H1 (cell line): ENCODE data around the gene ALK. TPM values are rescaled to one million over a fixed set of nuclear protein-coding genes. Genes with fewer than 3 reads are reported as not detected.

Source experiments
- GABPA ChIP-seq: IDR thresholded peaks from 2 replicates; pipeline ENCODE4 v1.6.1; 2011; ENCODE audit warnings: mild to moderate bottlenecking, low read length, moderate library complexity, borderline replicate concordance; ENCODE audit not compliant: insufficient read depth
- MAFK ChIP-seq: IDR thresholded peaks from 2 replicates; pipeline ENCODE4 v1.6.1; 2012; ENCODE audit warnings: low read depth, mild to moderate bottlenecking, improper control_type of control experiment, low read length
- NANOG ChIP-seq: IDR thresholded peaks from 2 replicates; pipeline ENCODE4 v1.6.1; 2011; ENCODE audit warnings: low read length, low read depth, mild to moderate bottlenecking, inconsistent platforms; ENCODE audit not compliant: insufficient read depth, poor library complexity, severe bottlenecking
- POU5F1 ChIP-seq: IDR thresholded peaks from 2 replicates; pipeline ENCODE4 v1.6.1; 2011; ENCODE audit warnings: low read depth, mild to moderate bottlenecking, low read length, moderate library complexity
- RAD21 ChIP-seq, 2 experiments: IDR thresholded peaks in 1 of 2; conservative IDR thresholded peaks in 1 of 2; 2 replicates each; pipeline ENCODE4 v1.6.1; 2011; ENCODE audit warnings: low read depth in 2 of 2, low read length in 2 of 2, improper control_type of control experiment in 1 of 2, inconsistent platforms in 1 of 2, mild to moderate bottlenecking in 1 of 2, moderate library complexity in 1 of 2
- polyA plus RNA-seq, 7 experiments: library from polyadenylated mRNA; depleted of rRNA in 3 of 7; stranded (reverse) in 5 of 7; unstranded in 2 of 7; fragments of >200 nt in 5 of 7; fragments of 200-250 nt in 2 of 7; gene quantifications; 1 replicate in 5 of 7; 2 replicates in 1 of 7; 4 replicates in 1 of 7; pipeline versions ENCODE4 v1.2.1 to v1.2.3, GENCODE V29; 2011 to 2013; ENCODE audit warnings: missing spikeins in 2 of 7, mixed read lengths in 2 of 7
- total RNA-seq: library from RNA; stranded (reverse); fragmentation: NEBNext Ultra II Directional; extraction: Animal tissue kit (Norgen Biotek cat#: 25700); gene quantifications from 2 replicates; pipeline ENCODE4 v1.2.1, GENCODE V29; 2021
- TF ChIP-seq, protein P1 (sequence below): fragments of 300-600 bp; sonication (generic); IDR thresholded peaks from 2 replicates; pipeline ENCODE4 v1.7.1; 2012; ENCODE audit warnings: low read length, moderate library complexity, mild to moderate bottlenecking, inconsistent platforms; ENCODE audit not compliant: insufficient replicate concordance

The ALK gene
- total and polyA plus RNA-seq, 2 of the 8 experiments (the other 6 are each of a cell fraction or from before 2014, with no cell fraction given), result 0.02 to 0.09 TPM

GRCh38 chr2:29900971-29901633 lies 20.3 kb downstream of the ALK start (continued):
- TF ChIP-seq, protein P1, sequence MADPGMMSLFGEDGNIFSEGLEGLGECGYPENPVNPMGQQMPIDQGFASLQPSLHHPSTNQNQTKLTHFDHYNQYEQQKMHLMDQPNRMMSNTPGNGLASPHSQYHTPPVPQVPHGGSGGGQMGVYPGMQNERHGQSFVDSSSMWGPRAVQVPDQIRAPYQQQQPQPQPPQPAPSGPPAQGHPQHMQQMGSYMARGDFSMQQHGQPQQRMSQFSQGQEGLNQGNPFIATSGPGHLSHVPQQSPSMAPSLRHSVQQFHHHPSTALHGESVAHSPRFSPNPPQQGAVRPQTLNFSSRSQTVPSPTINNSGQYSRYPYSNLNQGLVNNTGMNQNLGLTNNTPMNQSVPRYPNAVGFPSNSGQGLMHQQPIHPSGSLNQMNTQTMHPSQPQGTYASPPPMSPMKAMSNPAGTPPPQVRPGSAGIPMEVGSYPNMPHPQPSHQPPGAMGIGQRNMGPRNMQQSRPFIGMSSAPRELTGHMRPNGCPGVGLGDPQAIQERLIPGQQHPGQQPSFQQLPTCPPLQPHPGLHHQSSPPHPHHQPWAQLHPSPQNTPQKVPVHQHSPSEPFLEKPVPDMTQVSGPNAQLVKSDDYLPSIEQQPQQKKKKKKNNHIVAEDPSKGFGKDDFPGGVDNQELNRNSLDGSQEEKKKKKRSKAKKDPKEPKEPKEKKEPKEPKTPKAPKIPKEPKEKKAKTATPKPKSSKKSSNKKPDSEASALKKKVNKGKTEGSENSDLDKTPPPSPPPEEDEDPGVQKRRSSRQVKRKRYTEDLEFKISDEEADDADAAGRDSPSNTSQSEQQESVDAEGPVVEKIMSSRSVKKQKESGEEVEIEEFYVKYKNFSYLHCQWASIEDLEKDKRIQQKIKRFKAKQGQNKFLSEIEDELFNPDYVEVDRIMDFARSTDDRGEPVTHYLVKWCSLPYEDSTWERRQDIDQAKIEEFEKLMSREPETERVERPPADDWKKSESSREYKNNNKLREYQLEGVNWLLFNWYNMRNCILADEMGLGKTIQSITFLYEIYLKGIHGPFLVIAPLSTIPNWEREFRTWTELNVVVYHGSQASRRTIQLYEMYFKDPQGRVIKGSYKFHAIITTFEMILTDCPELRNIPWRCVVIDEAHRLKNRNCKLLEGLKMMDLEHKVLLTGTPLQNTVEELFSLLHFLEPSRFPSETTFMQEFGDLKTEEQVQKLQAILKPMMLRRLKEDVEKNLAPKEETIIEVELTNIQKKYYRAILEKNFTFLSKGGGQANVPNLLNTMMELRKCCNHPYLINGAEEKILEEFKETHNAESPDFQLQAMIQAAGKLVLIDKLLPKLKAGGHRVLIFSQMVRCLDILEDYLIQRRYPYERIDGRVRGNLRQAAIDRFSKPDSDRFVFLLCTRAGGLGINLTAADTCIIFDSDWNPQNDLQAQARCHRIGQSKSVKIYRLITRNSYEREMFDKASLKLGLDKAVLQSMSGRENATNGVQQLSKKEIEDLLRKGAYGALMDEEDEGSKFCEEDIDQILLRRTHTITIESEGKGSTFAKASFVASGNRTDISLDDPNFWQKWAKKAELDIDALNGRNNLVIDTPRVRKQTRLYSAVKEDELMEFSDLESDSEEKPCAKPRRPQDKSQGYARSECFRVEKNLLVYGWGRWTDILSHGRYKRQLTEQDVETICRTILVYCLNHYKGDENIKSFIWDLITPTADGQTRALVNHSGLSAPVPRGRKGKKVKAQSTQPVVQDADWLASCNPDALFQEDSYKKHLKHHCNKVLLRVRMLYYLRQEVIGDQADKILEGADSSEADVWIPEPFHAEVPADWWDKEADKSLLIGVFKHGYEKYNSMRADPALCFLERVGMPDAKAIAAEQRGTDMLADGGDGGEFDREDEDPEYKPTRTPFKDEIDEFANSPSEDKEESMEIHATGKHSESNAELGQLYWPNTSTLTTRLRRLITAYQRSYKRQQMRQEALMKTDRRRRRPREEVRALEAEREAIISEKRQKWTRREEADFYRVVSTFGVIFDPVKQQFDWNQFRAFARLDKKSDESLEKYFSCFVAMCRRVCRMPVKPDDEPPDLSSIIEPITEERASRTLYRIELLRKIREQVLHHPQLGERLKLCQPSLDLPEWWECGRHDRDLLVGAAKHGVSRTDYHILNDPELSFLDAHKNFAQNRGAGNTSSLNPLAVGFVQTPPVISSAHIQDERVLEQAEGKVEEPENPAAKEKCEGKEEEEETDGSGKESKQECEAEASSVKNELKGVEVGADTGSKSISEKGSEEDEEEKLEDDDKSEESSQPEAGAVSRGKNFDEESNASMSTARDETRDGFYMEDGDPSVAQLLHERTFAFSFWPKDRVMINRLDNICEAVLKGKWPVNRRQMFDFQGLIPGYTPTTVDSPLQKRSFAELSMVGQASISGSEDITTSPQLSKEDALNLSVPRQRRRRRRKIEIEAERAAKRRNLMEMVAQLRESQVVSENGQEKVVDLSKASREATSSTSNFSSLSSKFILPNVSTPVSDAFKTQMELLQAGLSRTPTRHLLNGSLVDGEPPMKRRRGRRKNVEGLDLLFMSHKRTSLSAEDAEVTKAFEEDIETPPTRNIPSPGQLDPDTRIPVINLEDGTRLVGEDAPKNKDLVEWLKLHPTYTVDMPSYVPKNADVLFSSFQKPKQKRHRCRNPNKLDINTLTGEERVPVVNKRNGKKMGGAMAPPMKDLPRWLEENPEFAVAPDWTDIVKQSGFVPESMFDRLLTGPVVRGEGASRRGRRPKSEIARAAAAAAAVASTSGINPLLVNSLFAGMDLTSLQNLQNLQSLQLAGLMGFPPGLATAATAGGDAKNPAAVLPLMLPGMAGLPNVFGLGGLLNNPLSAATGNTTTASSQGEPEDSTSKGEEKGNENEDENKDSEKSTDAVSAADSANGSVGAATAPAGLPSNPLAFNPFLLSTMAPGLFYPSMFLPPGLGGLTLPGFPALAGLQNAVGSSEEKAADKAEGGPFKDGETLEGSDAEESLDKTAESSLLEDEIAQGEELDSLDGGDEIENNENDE, result peak; percentile 27
- TF ChIP-seq POU5F1 (no peak), NANOG (peak; percentile 63), MAFK (peak; percentile 51; the same call in 1 of the 2 replicates), GABPA (no peak), RAD21 (IDR thresholded peaks at IDR 0.05 in 1 of 2, conservative IDR thresholded peaks at IDR 0.05 in 1 of 2; ENCODE audit: low read depth in 2 of 2, low read length in 2 of 2) (no peak)
